IMR-90 (cell line): ENCODE results near the gene PSMD8.

ENCODE experiments used
- CEBPB ChIP-seq: IDR thresholded peaks from 2 replicates; pipeline ENCODE4 v1.6.1; 2012; ENCODE audit warnings: low read depth, low read length, improper control_type of control experiment
- TF ChIP-seq, protein P1 (sequence below): conservative IDR thresholded peaks from 2 replicates; pipeline ENCODE4 v1.5.1; 2012; ENCODE audit warnings: mild to moderate bottlenecking, low read depth, low read length, improper control_type of control experiment

DNA sequence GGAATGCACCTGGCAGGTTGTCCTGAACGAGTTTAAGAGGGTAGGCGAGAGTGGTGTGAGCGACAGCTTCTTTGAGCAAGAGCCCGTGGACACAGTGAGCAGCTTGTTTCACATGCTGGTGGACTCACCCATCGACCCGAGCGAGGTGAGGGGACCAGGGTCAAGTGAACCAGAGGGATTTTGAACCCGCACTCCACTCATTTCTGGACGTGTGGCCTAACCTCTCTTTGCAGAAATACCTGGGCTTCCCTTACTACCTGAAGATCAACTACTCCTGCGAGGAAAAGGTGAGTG lies 37.1 kb upstream of the PSMD8 start:
- TF ChIP-seq, protein P1, sequence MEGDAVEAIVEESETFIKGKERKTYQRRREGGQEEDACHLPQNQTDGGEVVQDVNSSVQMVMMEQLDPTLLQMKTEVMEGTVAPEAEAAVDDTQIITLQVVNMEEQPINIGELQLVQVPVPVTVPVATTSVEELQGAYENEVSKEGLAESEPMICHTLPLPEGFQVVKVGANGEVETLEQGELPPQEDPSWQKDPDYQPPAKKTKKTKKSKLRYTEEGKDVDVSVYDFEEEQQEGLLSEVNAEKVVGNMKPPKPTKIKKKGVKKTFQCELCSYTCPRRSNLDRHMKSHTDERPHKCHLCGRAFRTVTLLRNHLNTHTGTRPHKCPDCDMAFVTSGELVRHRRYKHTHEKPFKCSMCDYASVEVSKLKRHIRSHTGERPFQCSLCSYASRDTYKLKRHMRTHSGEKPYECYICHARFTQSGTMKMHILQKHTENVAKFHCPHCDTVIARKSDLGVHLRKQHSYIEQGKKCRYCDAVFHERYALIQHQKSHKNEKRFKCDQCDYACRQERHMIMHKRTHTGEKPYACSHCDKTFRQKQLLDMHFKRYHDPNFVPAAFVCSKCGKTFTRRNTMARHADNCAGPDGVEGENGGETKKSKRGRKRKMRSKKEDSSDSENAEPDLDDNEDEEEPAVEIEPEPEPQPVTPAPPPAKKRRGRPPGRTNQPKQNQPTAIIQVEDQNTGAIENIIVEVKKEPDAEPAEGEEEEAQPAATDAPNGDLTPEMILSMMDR = no peak
- no peak for TF ChIP-seq CEBPB
